GM12865 (cell line): ENCODE measurements around the gene C19orf53.

ENCODE experiments used
- DNase-seq: peaks from one replicate; pipeline ENCODE4 v3.0.0; 2010; ENCODE audit warnings: low read depth
- H3K4me3 ChIP-seq: 2 replicates; pipeline ENCODE4 v1.5.1; 2011; ENCODE audit warnings: mild to moderate bottlenecking, low read depth, low read length, control low read depth
- CTCF ChIP-seq: IDR thresholded peaks from 2 replicates; pipeline ENCODE4 v1.5.1; 2011; ENCODE audit warnings: low read length, control low read depth, low read depth, inconsistent platforms; ENCODE audit not compliant: insufficient read depth; ENCODE audit errors: missing control alignments

C19orf53 gene

GRCh38 chr19:13817615-13818371, 43.5 kb downstream of the C19orf53 start:
- no peak for DNase-seq
- TF ChIP-seq CTCF = no peak
- no peak overlapping the region for H3K4me3 ChIP-seq

- no peak overlapping the region for H3K4me3 ChIP-seq
- TF ChIP-seq CTCF = no peak
- DNase-seq = no peak
Measured at GRCh38 chr19:13819238-13819637, 45.0 kb downstream of the C19orf53 start.

GRCh38 chr19:13821292-13821691, 47.0 kb downstream of the C19orf53 start:
- DNase-seq = no peak
- H3K4me3 ChIP-seq = no peak overlapping the region
- no peak for TF ChIP-seq CTCF

GRCh38 chr19:13823256-13823655, 49.0 kb downstream of the C19orf53 start:
- H3K4me3 ChIP-seq = no peak overlapping the region

GRCh38 chr19:13823901-13824300, 49.6 kb downstream of the C19orf53 start:
- no peak for DNase-seq
- no peak for TF ChIP-seq CTCF
- no peak overlapping the region for H3K4me3 ChIP-seq

More at GRCh38 chr19:13823256-13823655, 49.0 kb downstream of the C19orf53 start:
- DNase-seq = no peak
- TF ChIP-seq CTCF = no peak

- H3K4me3 ChIP-seq = no peak overlapping the region
- TF ChIP-seq CTCF = no peak
- no peak for DNase-seq
Measured at GRCh38 chr19:13824703-13825102, 50.4 kb downstream of the C19orf53 start.
